Prostate gland (tissue), 2 donors: ENCODE results near the gene PITX1. TPM values are rescaled to one million over a fixed set of nuclear protein-coding genes. Genes with fewer than 3 reads are reported as not detected.
"Not testable (repeated sequence)": the region's sequence is repeated elsewhere in the genome, so short reads cannot be mapped to it uniquely, and the experiment has no call there.

ENCODE experiments used
- DNase-seq: peaks from one replicate; pipeline ENCODE4 v3.0.0-alpha.2; 2019; ENCODE audit warnings: low spot score
- H3K27ac ChIP-seq, 2 donors: fragments of 200-600 bp; sonication (generic); 2 replicates each; pipeline ENCODE4 v1.5.1; 2017 to 2019
- H3K27me3 ChIP-seq: fragments of 200-600 bp; sonication (generic); replicated peaks from 2 replicates; pipeline ENCODE4 v1.5.1; 2019; ENCODE audit not compliant: insufficient read depth
- H3K36me3 ChIP-seq, 2 donors: fragments of 200-600 bp; sonication (generic); 1 replicate in 1 of 2; 2 replicates in 1 of 2; pipeline versions ENCODE4 v1.5.1 to v1.8.1; 2017 to 2019
- H3K4me1 ChIP-seq: fragments of 200-600 bp; sonication (generic); replicated peaks from 2 replicates; pipeline ENCODE4 v1.5.1; 2019
- H3K4me3 ChIP-seq, 2 donors: fragments of 200-600 bp; sonication (generic); 2 replicates each; pipeline ENCODE4 v1.5.1; 2017 to 2019
- H3K9me3 ChIP-seq: fragments of 200-600 bp; sonication (generic); 2 replicates; pipeline ENCODE4 v1.5.1; 2017
- POLR2A ChIP-seq: fragments of 450-650 bp; IDR thresholded peaks from one replicate; pipeline ENCODE4 v1.6.1; 2016; ENCODE audit warnings: antibody characterized with exemption, mild to moderate bottlenecking
- POLR2AphosphoS5 ChIP-seq: sonication (generic); formaldehyde crosslinking; IDR thresholded peaks from one replicate; pipeline ENCODE4 v1.6.1; 2017; ENCODE audit warnings: antibody characterized with exemption
- WGBS: methylation state at CpG from one replicate; pipeline ENCODE4 v1.1.5; 2018; 5-methylcytosine and 5-hydroxymethylcytosine counted together
- intact Hi-C: fragments of 100-400 bp; cut with DNase I; formaldehyde crosslinking; loops from one replicate; pipeline ENCODE4 v1.14.2; 2022
- total RNA-seq, 2 donors: library from RNA; depleted of rRNA; stranded (reverse); fragments of >200 nt; gene quantifications; one replicate each; pipeline ENCODE4 v1.1.0, GENCODE V29; 2016
- TF ChIP-seq, protein P1 (sequence below), 4 experiments: fragments of 200-600 bp in 2 of 4; fragments of 450-650 bp in 2 of 4; sonication (generic) in 2 of 4; IDR thresholded peaks; 1 replicate in 3 of 4; 2 replicates in 1 of 4; pipeline ENCODE4 v1.5.1; 2016 to 2019; ENCODE audit warnings: antibody characterized with exemption in 4 of 4, mild to moderate bottlenecking in 2 of 4, moderate library complexity in 2 of 4

Gene PITX1
- total RNA-seq: 10 to 100 TPM in 1 of 2 donors, 1 to 10 TPM in 1; 6.8 to 50.6 TPM

DNA sequence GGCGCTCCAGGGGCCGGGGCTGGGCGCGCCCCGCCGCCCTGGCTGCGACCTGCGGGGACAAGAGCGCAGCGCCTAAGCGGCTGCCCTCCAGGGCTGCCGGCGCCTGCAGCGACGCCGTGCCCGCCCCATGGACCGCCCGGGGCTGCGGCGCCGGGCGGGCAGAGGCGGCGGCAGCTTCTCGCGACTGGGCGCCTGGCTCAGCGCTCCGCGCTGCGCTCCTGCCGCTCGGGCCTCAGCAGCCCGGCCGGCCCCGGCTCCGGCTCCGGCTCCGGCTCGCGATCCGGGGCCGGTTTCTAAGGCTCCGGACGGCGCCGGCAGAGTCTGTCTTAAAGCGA lies at the start of gene PITX1:
TSS of gene PITX1 (minus strand) at position 328 of the 335 bp plus-strand sequence. CDS start 347 bp downstream, outside the sequence.
- no peaks in the 10 kb centered on the region for H3K4me1 ChIP-seq
- WGBS: under 1% methylated on average over 42 of the region's 49 CpGs
- intact Hi-C loops: no loop called here
- no peaks in the 10 kb centered on the region for H3K9me3 ChIP-seq
- no peak for DNase-seq
- H3K4me3 ChIP-seq: peak within 1 kb of the TSS; percentile 48 to 57
- H3K36me3 ChIP-seq: no peaks in the 10 kb centered on the region
- H3K27ac ChIP-seq: peak within 1 kb of the TSS; percentile 74 to 81
- H3K27me3 ChIP-seq: peaks cover 16% of the 10 kb centered on the region
- TF ChIP-seq POLR2A (no peak), POLR2AphosphoS5 (no peak)
- TF ChIP-seq, protein P1, sequence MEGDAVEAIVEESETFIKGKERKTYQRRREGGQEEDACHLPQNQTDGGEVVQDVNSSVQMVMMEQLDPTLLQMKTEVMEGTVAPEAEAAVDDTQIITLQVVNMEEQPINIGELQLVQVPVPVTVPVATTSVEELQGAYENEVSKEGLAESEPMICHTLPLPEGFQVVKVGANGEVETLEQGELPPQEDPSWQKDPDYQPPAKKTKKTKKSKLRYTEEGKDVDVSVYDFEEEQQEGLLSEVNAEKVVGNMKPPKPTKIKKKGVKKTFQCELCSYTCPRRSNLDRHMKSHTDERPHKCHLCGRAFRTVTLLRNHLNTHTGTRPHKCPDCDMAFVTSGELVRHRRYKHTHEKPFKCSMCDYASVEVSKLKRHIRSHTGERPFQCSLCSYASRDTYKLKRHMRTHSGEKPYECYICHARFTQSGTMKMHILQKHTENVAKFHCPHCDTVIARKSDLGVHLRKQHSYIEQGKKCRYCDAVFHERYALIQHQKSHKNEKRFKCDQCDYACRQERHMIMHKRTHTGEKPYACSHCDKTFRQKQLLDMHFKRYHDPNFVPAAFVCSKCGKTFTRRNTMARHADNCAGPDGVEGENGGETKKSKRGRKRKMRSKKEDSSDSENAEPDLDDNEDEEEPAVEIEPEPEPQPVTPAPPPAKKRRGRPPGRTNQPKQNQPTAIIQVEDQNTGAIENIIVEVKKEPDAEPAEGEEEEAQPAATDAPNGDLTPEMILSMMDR (IDR thresholded peaks at IDR 0.05): no peak

DNA sequence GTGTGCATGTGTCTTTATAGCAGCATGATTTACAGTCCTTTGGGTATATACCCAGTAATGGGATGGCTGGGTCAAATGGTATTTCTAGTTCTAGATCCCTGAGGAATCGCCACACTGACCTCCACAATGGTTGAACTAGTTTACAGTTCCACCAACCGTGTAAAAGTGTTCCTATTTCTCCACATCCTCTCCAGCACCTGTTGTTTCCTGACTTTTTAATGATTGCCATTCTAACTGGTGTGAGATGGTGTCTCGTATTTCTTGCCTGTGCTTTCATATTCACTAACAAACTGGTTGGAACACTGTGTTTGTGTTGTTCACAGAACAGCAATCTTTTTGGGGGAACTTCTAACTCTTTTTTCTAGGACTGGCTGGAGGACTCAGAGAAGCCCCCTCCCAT lies 49.3 kb upstream of the PITX1 start:
- 96% methylated on average over 3 of the region's 3 CpGs for WGBS
- H3K4me3 ChIP-seq, H3K36me3 ChIP-seq, H3K27ac ChIP-seq, intact Hi-C loops, H3K9me3 ChIP-seq, DNase-seq, H3K27me3 ChIP-seq, H3K4me1 ChIP-seq: not testable (repeated sequence)

DNA sequence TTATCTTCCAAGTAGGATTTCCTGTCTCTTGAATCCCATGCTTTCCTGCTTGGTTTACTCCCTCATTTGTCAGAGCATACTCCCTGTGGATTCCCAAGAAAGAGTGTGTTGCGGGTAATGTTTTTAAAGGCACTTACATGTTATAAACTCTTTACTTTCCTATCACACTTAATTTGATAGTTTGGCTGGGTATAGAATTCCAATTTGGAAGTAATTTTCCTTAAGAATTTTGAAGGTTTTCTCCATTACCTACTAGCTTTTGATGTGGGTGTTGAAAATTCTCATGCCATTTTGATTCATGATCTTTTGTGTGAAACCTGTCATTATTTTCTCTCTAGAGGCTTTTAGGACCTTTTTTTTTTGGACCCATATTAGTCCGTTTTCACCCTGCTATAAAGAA lies 47.2 kb upstream of the PITX1 start:
- no peak overlapping the region for H3K4me3 ChIP-seq
- no peak for DNase-seq
- H3K36me3 ChIP-seq: no peaks in the 10 kb centered on the region
- H3K27me3 ChIP-seq: peaks cover 4% of the 10 kb centered on the region
- H3K27ac ChIP-seq: no peak overlapping the region
- no peaks in the 10 kb centered on the region for H3K9me3 ChIP-seq
- intact Hi-C loops: no loop called here
- 95% methylated on average over 2 of the region's 2 CpGs for WGBS
- TF ChIP-seq, protein P1 (IDR thresholded peaks at IDR 0.05): no peak
- TF ChIP-seq POLR2AphosphoS5 (no peak), POLR2A (no peak)
- no peaks in the 10 kb centered on the region for H3K4me1 ChIP-seq

DNA sequence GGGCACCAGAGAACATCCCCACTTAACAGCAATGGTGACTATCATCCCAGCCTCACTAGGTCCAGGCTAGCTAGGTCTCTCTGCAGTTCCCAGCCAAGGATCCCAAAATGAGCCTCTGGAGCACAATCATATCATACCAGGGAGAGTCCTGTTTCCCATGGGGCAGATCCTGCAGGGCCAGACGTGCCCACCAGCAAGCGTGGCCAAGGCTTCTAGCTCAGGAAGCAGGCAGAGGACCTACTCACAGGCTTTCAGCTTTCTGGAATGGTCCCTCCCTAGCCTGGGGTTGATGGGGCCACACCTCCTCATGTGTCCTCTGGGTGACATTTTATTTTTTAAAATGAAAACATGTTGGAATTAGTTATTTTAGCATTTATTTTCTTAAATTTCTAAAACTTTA lies 45.7 kb upstream of the PITX1 start:
- Histone ChIP-seq H3K27me3 (peaks cover 4% of the 10 kb centered on the region), H3K9me3 (no peaks in the 10 kb centered on the region), H3K4me3 (no peak overlapping the region), H3K36me3 (no peaks in the 10 kb centered on the region), H3K27ac (no peak overlapping the region), H3K4me1 (no peaks in the 10 kb centered on the region)
- intact Hi-C loops: no loop called here
- DNase-seq: no peak
- 65% methylated on average over 2 of the region's 2 CpGs for WGBS
- no peak for TF ChIP-seq POLR2AphosphoS5
- TF ChIP-seq, protein P1 (IDR thresholded peaks at IDR 0.05): no peak
- TF ChIP-seq POLR2A: no peak

DNA sequence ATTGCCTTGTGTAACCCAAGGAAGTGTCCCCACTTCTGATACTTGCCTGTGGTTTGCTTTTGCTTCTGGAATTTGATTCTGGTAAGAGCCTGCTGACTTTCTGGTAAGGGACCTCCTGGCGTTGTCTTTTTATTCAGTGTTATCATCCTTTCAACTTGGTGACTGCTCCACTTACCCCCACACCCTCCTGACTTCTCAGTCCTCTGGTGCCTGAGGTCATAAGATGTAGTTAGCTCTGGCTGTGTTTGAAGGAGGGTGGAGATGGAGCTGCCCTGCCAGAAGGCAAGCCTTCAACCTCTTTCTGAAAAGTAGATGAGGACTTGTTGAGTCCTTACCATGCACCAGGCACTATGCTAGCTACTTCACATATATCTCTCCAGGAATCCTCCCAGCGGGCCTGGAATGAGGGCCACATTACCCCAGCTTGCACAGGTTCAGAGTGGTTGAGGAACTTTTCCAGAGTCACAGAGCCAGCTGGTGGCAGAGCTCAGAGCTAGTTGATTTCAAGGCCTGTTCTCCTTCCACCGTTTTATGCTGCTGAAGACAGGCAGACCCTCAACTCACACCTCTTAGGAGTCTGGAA lies 45.2 kb upstream of the PITX1 start:
- Histone ChIP-seq H3K36me3 (no peaks in the 10 kb centered on the region), H3K4me3 (no peak overlapping the region), H3K27ac (no peak overlapping the region), H3K9me3 (no peaks in the 10 kb centered on the region), H3K27me3 (peaks cover 4% of the 10 kb centered on the region), H3K4me1 (no peaks in the 10 kb centered on the region)
- WGBS: 89% methylated on average over 3 of the region's 3 CpGs
- no peak for DNase-seq
- TF ChIP-seq, protein P1 (IDR thresholded peaks at IDR 0.05): no peak
- TF ChIP-seq POLR2A: no peak
- no peak for TF ChIP-seq POLR2AphosphoS5
- intact Hi-C loops: no loop called here
